HG03571 (cell line): ENCODE data around the gene ATP23.

Source experiments
- ATAC-seq: cut with Tn5 transposase; IDR thresholded peaks from one replicate; pipeline ENCODE4 v1.9.1; 2021; ENCODE audit not compliant: unreplicated experiment

Gene ATP23

DNA sequence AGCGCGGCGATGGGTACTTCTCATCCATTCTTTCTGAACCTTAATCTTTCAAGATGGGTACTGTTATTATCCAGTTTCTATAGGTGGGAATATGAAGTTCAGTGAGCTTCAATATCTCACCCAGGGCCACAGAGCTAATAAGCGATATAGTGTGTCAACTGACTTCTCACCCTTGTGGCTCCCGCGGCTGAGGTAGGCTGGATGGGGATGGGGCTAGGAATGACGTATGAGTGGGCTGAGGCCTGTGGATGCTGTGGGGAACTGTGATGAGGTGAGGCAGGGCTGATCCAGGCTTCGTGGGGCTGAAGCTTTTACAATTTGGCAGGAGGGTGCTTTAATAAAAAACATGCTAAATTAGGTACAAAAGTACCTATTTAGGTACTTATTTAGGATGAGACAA is 32.9 kb upstream of the ATP23 start:
- no peak for ATAC-seq

DNA sequence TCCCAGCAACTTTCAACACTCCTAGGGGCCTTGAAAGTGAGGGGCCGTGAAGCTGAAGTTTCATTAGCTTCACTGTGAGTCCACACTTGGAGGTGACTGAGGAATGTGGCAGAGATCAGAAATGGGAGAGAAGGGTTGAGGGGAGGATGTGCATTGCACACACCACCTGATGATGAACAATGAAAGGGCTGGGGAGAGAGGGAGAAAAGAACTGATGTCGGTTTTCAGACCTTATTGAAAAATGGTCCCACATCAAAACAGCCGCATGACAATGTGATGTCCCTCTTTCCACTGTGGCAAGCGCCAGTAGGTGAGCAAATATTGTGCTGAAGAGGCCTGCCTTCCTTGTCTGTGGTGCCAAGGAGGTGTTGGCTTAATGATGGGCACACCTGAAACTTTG is 32.3 kb upstream of the ATP23 start:
- ATAC-seq, result no peak

DNA sequence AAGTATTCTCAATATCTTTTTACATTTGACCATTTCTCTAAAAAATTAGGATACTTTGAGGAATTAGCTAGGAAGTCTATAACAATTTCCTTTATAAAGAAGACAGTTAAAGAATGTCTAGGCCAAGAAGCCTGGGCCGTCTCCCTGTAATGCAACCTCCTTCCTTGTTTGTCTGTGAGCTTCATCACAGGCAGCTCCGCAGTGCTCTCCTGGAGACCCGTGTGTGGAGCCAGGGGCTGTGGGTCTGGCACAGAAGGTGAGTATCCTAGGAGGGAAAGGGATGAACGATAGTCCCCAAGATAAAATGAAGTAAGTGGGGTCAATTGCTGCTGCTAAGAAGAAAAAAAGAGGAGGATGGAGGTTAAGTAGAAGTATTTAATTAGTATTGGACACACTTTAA is 31.8 kb upstream of the ATP23 start:
- ATAC-seq, result no peak

DNA sequence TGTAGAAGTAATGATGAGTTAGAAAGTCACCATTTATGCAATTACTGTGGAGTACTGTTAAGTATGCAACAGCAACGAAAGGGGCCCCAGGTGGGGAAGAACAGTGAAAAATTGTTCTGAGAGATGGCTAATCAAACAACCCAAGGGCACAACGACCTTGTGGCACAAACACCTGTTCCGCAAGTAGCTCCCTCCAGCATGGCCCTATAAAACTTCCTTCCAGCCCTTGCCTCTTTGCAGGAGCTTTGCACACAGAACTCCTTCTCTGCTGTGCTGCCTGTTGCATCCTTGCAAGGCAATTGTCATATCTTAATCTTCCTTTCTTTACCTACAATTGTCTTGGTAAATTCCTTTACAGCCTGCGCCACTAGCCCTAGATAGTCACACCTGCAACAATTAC is 23.2 kb upstream of the ATP23 start:
- no peak for ATAC-seq

DNA sequence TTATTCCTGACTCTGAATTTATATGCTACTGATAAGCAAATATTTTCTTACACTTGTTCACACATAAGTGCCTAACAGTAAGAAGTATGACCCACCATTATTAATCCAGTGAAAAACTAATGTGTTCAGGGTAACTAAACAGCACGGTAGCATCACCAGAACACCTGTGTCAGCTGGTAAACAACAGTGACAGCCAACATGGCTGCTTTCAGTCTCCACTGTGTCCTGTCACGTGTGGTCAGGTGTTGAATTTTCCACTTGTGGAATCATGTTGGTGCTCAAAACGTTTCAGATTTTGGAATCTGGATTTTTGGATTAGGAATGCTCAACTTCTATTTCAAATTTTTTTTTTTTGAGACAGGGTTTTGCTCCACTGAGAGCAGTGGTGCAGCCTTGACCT is 14.3 kb upstream of the ATP23 start:
- no peak for ATAC-seq

DNA sequence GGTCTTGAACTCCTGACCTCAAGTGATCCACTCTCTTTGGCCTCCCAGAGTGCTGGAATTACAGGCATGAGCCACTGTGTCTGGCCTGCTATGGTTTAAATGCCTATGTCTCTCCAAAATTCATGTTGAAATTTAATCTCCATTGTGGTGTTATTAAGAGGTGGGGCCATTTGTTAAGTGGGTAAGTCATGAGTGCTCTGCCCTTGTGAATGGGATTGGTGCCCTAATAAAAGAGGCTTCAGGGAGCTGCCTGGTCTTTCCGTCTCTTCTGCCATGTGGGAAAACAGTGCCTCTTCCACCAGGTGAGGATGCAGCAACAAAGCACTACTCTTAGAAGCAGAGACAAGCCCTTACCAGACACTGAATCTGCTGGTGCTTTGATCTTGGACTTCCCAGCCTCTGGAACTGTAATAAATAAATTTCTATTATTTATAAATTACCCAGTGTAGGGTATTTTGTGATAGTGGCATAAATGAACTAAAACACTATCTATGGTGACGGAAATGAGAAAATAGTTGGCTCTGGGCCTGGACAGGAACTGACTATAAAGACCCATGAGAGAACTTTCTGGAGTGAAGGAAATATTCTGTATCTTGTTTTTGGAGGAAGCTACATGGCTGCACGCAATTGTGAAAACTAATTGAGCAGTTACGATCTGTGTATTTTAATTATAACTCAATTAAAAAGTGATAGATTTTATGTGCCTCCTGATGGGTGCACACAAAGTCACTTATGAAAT is 12.1 kb upstream of the ATP23 start:
- ATAC-seq, result no peak

DNA sequence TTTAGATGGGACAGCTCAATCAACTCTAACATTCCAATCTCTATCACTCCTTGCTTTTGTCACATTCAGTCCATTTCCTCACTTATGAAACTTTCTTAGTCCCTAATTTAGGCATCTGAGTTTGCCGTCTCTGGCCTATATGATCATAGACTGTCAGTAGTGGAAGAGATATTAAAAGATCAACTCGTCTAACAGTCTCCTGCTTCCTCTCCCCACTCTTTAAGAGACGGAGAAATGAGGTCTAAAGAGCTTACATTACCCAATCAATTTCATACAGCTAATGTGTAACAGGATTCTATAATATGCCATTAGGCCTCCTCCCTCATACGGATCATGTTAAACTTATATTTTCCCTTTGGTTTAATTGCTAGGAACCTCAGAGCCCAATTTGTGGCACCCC is 6.5 kb upstream of the ATP23 start:
- no peak for ATAC-seq

DNA sequence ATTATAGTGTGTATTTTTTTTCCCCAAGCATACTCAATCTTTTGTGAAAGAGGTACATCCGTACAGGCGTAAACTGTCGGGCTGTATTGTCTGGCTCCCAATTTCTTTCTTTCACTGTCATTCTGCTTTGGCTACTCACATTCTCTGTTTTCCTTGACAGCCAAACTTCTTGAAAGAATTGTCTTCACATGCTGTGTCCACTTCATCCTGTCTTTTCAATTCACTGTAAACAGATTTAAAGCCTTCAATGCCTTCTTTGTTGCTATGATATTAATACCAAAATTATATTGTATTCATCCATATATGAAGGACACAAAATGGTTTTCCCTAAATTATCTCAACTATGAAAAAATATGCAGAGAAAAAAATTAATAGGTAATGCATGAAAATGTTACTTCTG is 6.0 kb upstream of the ATP23 start:
- ATAC-seq, result no peak

DNA sequence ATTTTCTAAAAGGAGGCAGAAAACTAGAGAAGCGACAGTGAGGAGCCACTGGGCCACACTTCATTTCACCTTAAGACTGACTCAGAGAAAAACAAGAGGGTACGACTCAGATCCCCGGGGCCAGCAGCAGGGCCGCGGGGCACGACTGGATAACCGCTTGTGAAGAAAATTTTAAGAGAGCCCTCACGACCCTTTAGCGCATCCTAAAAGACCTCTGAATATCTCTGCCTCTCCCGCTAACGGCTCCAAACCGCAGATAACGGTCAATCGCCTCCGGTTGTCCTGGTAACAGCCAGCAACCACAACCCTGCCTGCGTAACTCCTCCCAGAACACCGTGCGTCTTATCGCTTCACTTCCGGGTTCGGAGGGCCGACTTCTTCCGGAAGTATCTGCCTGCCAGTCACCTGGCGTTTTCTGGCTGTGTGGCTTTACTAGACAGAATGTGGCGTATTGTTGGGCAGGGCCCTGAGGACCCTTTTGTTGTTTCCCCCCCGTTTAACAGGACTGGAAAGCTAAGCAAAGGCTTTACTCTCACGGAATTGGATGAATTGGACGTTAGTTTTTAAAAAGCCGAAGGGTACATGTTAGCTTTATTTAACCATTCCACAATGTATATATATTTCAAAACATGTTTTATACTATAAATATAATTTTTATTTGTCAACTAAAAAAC is 5.4 kb upstream of the ATP23 start:
- ATAC-seq, result peak; percentile 98

DNA sequence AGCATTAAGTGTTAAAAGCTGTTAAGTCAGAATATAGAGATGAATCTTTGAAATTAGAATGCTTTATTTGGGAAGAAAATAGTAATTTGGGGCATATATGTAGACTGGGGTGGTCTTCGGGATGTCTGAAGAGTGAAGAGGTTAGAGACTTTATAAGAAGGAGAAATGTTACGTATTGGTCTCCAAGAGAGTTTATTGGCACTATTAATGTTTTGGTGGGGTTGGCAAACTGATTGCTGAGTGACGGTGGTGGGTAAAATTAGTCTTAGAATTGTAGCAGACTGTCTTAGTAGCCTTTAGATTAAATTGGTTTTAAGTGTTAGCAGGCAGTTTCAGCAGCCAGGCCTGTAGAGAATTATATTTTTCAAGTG is 4.9 kb upstream of the ATP23 start:
- no peak for ATAC-seq

DNA sequence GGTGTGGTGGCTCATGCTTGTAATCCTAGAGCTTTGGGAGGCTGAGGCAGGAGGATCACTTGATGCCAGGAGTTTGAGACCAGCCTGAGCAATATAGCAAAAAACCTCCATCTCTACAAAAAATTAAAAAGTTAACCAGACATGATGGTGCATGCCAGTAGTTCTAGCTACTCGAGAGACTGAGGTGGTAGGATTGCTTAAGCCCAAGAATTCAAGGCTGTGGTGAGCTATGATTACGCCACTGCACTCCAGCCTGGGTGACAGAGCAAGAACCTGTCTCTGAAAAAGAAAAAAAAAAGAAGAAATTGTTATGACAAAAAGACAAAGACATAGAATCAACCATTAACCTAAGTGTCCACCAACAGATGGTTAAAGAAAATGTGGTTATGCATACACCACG is 2.1 kb upstream of the ATP23 start:
- no peak for ATAC-seq

DNA sequence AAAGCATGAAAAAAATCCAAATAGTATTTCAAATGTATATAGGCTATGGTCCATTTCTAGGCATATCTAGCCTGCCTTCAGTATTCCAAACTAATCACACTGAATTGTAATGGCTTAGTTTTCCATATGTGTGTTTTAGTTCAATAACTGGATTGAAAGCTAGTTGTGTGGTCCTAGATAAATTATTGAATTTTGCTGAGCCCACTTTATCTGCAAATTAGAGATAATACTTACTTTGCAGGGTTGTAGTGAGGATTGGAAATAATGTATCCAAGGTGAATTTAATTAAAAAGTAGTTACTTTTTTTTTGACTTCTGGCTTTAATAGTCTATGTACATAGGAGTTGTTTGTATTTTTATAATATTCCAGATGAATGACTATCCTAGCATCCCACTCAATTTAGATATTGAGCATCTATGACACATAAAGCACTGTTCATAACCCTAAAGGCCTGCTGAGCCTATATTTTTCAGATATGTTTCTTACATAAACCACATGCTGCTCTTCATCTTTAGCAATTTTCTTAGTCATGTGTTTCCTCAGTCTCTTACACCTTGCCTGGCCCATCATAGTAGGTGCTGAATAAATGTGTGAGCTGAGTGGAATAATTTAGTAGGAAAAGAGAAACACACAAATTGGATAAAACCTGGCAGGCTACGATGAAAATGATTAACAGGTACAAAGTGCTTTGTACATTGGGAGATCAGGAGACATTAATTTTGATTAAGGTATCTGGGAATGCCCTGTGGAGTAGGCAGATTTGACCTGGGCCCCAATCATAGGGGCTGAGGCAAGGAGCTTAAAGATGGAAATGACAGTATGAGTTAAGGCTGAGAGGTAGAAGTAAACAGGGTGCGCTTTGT is 1.1 kb upstream of the ATP23 start:
- ATAC-seq, result no peak

DNA sequence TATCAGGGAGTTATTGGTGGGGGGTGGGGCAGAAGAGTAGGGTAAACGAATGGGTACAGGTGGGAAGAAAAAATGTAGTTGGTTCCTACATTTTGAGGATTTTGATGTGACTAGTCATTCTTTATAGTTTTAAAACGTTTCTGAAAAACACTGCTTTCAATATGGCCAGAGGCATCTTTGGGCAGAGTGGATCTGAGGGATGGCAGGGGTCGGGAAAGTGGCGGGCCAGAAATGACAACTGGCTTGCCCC is 527 bp upstream of the ATP23 start:
- ATAC-seq, result no peak

DNA sequence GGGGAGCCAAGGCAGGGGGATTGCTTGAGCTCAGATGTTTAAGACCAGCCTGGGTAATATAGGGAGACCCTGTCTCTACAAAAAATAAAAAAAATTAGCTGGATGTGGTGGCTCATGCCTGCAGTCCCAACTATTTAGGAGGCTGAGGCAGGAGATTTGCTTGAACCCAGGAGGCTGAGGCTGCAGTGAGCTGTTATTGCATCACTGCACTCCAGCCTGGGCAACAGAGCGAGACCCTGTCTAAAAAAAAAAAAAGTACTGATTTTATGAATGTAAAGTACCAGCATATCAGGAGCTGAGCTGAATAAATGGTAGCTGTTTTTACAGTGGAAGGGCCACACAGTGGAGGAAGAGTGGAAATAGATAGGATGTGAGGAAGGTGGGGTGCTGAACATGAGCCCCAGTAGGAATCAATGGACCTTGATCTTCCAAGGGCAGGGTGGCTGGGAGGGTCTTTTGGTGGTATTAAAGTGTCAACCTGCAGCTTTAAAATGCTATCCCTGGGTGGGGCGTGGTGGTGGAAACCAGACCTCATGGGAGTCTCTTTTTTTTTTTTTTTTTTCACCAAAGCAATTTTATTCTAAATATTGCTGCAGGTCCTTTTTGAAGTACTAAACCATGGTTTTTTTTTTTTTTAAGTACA is 2.2 kb downstream of the ATP23 start:
- ATAC-seq, result no peak

DNA sequence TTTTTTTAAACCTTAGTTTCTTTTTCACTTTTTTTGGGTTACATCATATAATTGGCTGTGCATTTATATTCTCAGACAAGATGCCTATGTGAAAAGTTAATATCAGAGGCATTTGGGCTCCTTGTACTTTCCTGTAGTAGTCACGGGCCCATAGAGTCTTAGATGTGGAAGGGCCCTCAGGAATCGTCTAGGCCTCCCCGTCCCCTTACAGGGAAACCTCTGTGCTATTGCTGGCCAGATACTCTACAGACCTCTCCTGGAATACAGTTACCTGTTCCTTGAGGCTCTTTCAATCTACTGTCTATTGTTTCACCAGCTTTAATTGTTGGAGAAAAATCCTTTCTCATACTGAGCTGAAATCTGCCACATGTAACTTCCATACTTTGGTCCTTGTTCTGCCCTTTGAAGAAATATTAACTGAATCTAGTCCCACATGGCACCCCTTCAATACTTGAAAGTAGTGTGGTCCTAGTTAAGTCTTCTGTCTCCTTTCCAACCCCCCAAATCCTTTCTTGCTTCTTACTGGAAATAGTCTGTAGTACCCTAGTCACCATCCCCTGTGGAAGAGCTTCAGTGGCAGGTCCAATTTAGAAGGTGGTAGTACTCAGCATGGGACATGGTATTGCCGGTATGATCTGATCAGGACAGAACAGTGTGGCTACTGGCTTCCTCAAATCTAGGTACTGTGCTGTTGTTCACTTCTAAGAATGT is 3.1 kb downstream of the ATP23 start:
- no peak for ATAC-seq

DNA sequence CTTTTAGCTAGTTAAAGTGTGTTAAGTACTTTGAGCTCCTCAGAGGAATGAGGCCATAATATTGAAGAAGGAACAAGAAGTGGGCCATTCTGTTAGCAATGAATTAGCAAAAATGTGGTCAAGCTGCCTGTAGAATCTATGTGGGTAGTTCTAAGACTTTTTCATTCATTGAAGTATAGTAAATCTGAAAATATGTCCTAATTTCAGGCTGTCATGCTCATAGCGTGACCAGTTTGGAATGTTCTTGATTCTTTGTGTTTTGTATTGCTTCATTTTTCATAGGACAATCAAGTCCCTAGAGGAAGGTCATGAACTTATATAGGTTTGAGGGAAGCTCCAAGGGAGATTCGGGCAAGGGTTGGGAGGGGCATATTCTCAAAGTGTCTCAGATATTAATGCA is 11.4 kb downstream of the ATP23 start:
- ATAC-seq, result no peak

DNA sequence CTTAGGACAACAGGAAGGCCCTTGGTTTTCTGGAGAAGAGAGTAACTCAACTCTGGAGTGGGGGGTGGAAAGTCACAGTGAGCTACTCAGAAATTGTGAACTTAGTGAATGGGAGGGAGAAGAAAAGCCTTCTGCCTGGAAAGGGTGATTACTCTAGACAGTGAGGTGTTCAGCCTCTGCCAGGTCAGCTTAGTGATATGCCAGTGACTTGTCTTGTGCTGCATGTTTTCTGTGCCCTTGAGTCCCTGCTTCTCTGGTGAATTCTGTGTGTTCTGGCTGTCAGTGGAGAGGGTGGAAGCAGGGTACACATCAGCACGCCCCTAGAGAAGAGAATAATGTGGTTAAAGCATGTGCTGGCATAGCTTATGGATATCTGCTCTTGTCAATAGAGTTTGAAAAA is 13.4 kb downstream of the ATP23 start:
- no peak for ATAC-seq

DNA sequence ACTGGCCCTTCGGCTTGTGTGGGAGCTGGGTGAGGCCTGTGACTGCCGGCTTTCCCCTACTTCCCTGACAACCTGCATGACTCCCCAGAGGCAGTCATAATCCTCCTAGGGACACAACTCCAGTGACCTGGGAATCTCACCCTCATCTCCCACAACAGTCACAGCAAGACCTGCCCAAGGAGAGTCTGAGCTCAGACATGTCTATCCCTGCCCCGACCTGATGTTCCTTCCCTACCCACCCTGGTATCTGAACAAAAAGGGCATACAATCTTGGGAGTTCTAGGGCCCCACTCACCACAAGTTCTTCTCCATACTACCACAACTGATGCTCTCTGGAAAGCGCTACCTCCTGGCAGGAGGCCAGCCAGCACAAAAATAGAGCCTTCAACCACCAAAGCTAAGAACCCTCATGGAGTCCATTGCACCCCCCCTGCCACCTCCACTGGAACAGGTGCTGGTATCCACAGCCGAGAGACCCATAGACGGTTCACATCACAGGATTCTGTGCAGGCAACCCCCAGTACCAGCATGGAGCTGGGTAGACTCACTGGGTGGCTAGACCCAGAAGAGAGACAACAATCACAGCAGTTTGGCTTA is 16.8 kb downstream of the ATP23 start:
- ATAC-seq, result no peak

DNA sequence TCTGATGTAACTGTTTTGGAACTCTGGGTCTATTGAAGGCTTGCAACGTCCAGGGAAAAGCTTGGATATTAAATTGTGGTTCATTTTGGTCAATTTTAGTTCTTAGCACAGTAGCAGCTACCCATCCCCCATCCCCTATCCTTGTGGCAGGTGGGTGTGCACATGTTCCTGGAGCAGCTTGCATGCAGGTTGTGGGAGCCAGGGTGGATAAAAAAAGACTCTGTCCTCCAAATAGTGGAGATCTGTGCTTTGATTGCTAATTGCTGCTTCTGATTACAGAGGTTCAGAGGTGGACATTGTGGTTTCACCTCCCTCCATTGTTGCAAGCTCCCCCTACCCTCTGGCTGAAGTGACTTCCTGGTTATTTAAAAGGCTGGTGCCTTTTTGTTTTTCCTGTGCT is 23.1 kb downstream of the ATP23 start:
- ATAC-seq, result no peak

DNA sequence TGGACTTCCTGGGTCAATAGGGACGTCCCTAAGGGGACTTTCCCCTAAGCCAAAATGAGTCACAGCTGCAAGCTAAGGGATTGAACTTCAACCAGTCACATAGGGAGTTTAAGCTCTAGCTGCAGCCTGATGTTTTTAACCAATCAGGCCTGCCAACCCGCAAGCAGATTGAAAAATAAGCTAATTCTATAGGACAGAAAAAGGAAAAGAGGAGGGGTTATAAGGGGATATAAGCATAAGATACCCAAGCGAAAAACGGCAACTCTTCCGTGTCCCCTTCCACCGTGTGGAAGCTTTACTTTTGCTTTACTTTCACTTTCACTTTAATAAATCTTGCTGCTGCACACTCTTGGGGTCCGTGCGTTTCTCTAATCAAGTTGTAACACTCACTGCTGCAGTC is 24.4 kb downstream of the ATP23 start:
- no peak for ATAC-seq

DNA sequence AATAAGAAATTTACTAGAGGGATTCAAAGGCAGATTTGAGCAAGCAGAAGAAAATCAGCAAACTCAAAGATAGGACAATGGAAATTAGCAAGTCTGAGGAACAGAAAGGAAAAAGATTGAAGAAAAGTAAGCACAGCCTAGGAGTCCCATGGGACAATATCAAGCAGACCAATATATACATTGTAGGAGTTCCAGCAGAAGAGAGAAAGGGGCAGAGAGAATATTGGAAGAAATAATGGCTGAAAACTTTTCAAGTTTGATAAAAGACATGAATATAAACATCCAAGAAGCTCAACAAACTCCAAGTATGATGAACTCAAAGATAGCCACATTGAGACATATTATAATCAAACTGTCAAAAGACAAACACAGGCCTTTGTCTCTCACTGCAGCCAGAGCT is 25.2 kb downstream of the ATP23 start:
- ATAC-seq, result no peak
